Endothelial cell of umbilical vein (primary cell): ENCODE results near the gene JADE3. TPM values are rescaled to one million over a fixed set of nuclear protein-coding genes. Genes with fewer than 3 reads are reported as not detected.

Source experiments
- BruUV-seq: library from RNA; stranded (reverse); fragments of 400-500 nt; replicated peaks from 2 replicates; lab custom pipeline; 2021; lab: Mats Ljungman, UMichigan
- CTCF ChIA-PET: fragments of 300-600, 350-600 bp; sonication (Branson Sonifier 250); formaldehyde crosslinking; loops from one replicate; lab custom pipeline; 2021; ENCODE audit warnings: antibody characterized with exemption, inconsistent platforms; lab: Charles Lee
- POLR2A ChIA-PET: fragments of 300-600, 350-600 bp; sonication (Branson Sonifier 250); formaldehyde crosslinking; loops from one replicate; lab custom pipeline; 2021; ENCODE audit warnings: antibody characterized with exemption, inconsistent platforms; lab: Charles Lee
- DNase-seq: peaks from one replicate; pipeline ENCODE4 v3.0.0-alpha.2; 2011; ENCODE audit warnings: low read depth, low spot score
- FAIRE-seq: peaks from 2 replicates; lab custom pipeline; 2011; peaks lifted over from hg19 to GRCh38; lab: Jason Lieb, UNC
- H2AFZ ChIP-seq: 2 replicates; pipeline ENCODE4 v1.6.0; 2012; ENCODE audit warnings: low read depth, low read length, control low read depth, inconsistent platforms
- H3K27ac ChIP-seq: 2 replicates; pipeline ENCODE4 v1.5.1; 2011; ENCODE audit warnings: low read depth, mild to moderate bottlenecking, control low read depth, low read length, moderate library complexity; ENCODE audit not compliant: insufficient read depth
- H3K27me3 ChIP-seq, 2 experiments: 2 replicates each; pipeline versions ENCODE4 v1.6.0 to v1.6.1; 2011; ENCODE audit warnings: low read length in 2 of 2, mixed read lengths in 1 of 2; ENCODE audit not compliant: control insufficient read depth in 2 of 2, insufficient read depth in 2 of 2
- H3K36me3 ChIP-seq, 2 experiments: 2 replicates in 1 of 2; 3 replicates in 1 of 2; pipeline ENCODE4 v1.5.1; 2011; ENCODE audit warnings: low read length in 2 of 2, mild to moderate bottlenecking in 1 of 2, moderate library complexity in 1 of 2; ENCODE audit not compliant: control insufficient read depth in 2 of 2, insufficient read depth in 2 of 2; ENCODE audit errors: extremely low read depth in 1 of 2
- H3K4me1 ChIP-seq: 3 replicates; pipeline ENCODE4 v1.5.1; 2011; ENCODE audit warnings: mild to moderate bottlenecking, low read length; ENCODE audit not compliant: control insufficient read depth, insufficient read depth; ENCODE audit errors: extremely low read depth
- H3K4me2 ChIP-seq: 2 replicates; pipeline ENCODE4 v1.6.1; 2011; ENCODE audit warnings: low read length, control low read depth, mixed read lengths; ENCODE audit not compliant: insufficient read depth
- H3K4me3 ChIP-seq, 3 experiments: fragments of 200-600 bp in 1 of 3; sonication (generic), shearing (Covaris generic) in 1 of 3; replicated peaks in 1 of 3; 2 replicates each; pipeline ENCODE4 v1.5.1; 2011 to 2016; ENCODE audit warnings: control low read depth in 3 of 3, low read length in 3 of 3, mild to moderate bottlenecking in 2 of 3, inconsistent platforms in 1 of 3, low read depth in 1 of 3, moderate library complexity in 1 of 3; ENCODE audit not compliant: insufficient read depth in 1 of 3
- H3K79me2 ChIP-seq: 2 replicates; pipeline ENCODE4 v1.6.0; 2012; ENCODE audit warnings: low read length, inconsistent platforms; ENCODE audit not compliant: control insufficient read depth, insufficient read depth
- H3K9ac ChIP-seq: replicated peaks from 2 replicates; pipeline ENCODE3; 2011; ENCODE audit warnings: low read length, control low read depth; ENCODE audit not compliant: insufficient read depth; ENCODE audit errors: extremely low read depth
- H3K9me1 ChIP-seq: replicated peaks from 3 replicates; pipeline ENCODE4 v1.6.0; 2011; ENCODE audit warnings: mild to moderate bottlenecking, low read length; ENCODE audit not compliant: control insufficient read depth, insufficient read depth; ENCODE audit errors: extremely low read depth
- H3K9me3 ChIP-seq: replicated peaks from 2 replicates; pipeline ENCODE4 v1.5.1; 2012; ENCODE audit warnings: low read length, inconsistent platforms; ENCODE audit not compliant: control insufficient read depth, insufficient read depth
- H4K20me1 ChIP-seq: replicated peaks from 2 replicates; pipeline ENCODE3; 2011; ENCODE audit warnings: mild to moderate bottlenecking, low read length; ENCODE audit not compliant: control insufficient read depth, insufficient read depth; ENCODE audit errors: extremely low read depth
- CTCF ChIP-seq, 2 donors: IDR thresholded peaks; 1 replicate in 1 of 2; 2 replicates in 1 of 2; pipeline ENCODE4 v1.5.1; 2011; ENCODE audit warnings: low read length in 2 of 2, mild to moderate bottlenecking in 2 of 2, moderate library complexity in 2 of 2, control low read depth in 1 of 2, inconsistent platforms in 1 of 2, low read depth in 1 of 2; ENCODE audit not compliant: insufficient read depth in 1 of 2; ENCODE audit errors: extremely low read depth in 1 of 2
- EZH2 ChIP-seq: IDR thresholded peaks from 2 replicates; pipeline ENCODE4 v1.6.1; 2012; ENCODE audit warnings: borderline replicate concordance, low read depth, mild to moderate bottlenecking, moderate library complexity, low read length, inconsistent platforms; ENCODE audit not compliant: severe bottlenecking
- FOS ChIP-seq: IDR thresholded peaks from 2 replicates; pipeline ENCODE4 v1.6.1; 2011; ENCODE audit warnings: mild to moderate bottlenecking, low read length, moderate library complexity, borderline replicate concordance; ENCODE audit not compliant: insufficient read depth
- GATA2 ChIP-seq: IDR thresholded peaks from 2 replicates; pipeline ENCODE4 v1.7.0; 2011; ENCODE audit warnings: low read depth, mild to moderate bottlenecking, moderate library complexity, mixed read lengths, low read length; ENCODE audit not compliant: insufficient read length, insufficient read depth
- JUN ChIP-seq: IDR thresholded peaks from 2 replicates; pipeline ENCODE4 v1.6.1; 2011; ENCODE audit warnings: borderline replicate concordance, low read depth; ENCODE audit not compliant: insufficient read length, insufficient read depth
- MYC ChIP-seq: IDR thresholded peaks from one replicate; pipeline ENCODE4 v1.6.1; 2011; ENCODE audit warnings: mild to moderate bottlenecking, low read depth, low read length
- POLR2A ChIP-seq: IDR thresholded peaks from 2 replicates; pipeline ENCODE4 v1.6.1; 2012; ENCODE audit warnings: low read depth, mild to moderate bottlenecking, control low read depth, low read length
- POLR2AphosphoS5 ChIP-seq: IDR thresholded peaks from 2 replicates; pipeline ENCODE4 v1.6.1; 2012; ENCODE audit warnings: low read depth, mild to moderate bottlenecking, control low read depth, low read length, moderate library complexity; ENCODE audit not compliant: insufficient read depth
- dilution Hi-C: fragments of 300-500 bp; cut with MboI; formaldehyde crosslinking; loops from one replicate; pipeline ENCODE4 v1.15.0; 2019; ENCODE audit warnings: low sequenced_read_pairs; ENCODE audit not compliant: extremely low pct_ligation_motif_present
- intact Hi-C: fragments of 100-400 bp; cut with micrococcal nuclease; formaldehyde crosslinking; loops from one replicate; pipeline ENCODE4 v1.10.0; 2022
- polyA plus RNA-seq, 4 experiments: library from polyadenylated mRNA; depleted of rRNA in 3 of 4; stranded (reverse) in 3 of 4; unstranded in 1 of 4; fragments of >200 nt; gene quantifications; 2 replicates each; pipeline versions ENCODE4 v1.2.1 to v1.2.3, GENCODE V29; 2011 to 2012; ENCODE audit warnings: missing spikeins in 1 of 4
- total RNA-seq: library from RNA; stranded (reverse); gene quantifications from 2 replicates; pipeline ENCODE4 v1.2.3, GENCODE V29; 2021
- TF ChIP-seq, protein P1 (sequence below): IDR thresholded peaks from 2 replicates; pipeline ENCODE4 v1.6.1; 2011; ENCODE audit not compliant: insufficient read depth, insufficient read length

Gene JADE3
- total and polyA plus RNA-seq, 2 donors (not counting 3 experiments of a cell fraction or from before 2014, with no cell fraction given) = 4.9 to 18.4 TPM

DNA sequence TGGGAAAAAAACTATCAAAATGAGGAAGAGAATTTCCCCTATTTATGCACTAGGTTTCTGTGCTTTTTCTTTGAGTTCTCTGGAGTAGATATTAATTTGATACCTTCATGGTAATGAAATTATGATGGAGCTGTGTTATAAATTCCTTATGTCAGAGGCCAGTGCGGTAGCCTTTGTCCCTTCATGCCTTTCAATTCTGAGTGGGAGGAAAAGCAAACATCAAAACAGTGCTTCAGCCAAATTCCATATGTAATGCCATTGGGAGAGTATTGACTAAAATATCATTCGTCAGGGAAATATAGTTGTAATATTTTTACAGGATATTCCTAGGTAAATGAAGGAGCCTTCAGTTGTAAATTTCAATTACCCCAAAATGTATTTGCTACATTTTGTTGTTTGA is 148.5 kb downstream of the JADE3 start:
- Histone ChIP-seq H2AFZ (no peak overlapping the region), H3K4me2 (no peak overlapping the region), H3K9ac (no peak overlapping the region), H3K9me1 (no peaks in the 10 kb centered on the region), H3K79me2 (no peaks in the 10 kb centered on the region), H3K36me3 (peaks cover 0 to 4% of the 10 kb centered on the region in 2 experiments), H4K20me1 (no peaks in the 10 kb centered on the region), H3K9me3 (no peaks in the 10 kb centered on the region), H3K27ac (no peak overlapping the region), H3K4me3 (no peak overlapping the region), H3K27me3 (no peaks in the 10 kb centered on the region), H3K4me1 (no peaks in the 10 kb centered on the region)
- no peak for TF ChIP-seq EZH2
- no peak for TF ChIP-seq FOS
- TF ChIP-seq POLR2A = no peak
- TF ChIP-seq GATA2 = no peak
- TF ChIP-seq, protein P1, sequence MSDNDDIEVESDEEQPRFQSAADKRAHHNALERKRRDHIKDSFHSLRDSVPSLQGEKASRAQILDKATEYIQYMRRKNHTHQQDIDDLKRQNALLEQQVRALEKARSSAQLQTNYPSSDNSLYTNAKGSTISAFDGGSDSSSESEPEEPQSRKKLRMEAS = no peak
- no peak for TF ChIP-seq JUN
- TF ChIP-seq MYC = no peak
- TF ChIP-seq CTCF (IDR thresholded peaks at IDR 0.05; ENCODE audit: extremely low read depth in 1 of 2, insufficient read depth in 1 of 2, low read depth in 1 of 2, low read length in 2 of 2) = no peak
- TF ChIP-seq POLR2AphosphoS5 = no peak
- CTCF ChIA-PET = no interaction called here
- POLR2A ChIA-PET = interaction anchor here (0.7 kb wide), 1 partner anchor 167 kb away, joined by 3 read pairs; no protein-coding TSS in a partner anchor
- dilution Hi-C loops (no loop called here), intact Hi-C loops (no loop called here)
- BruUV-seq = no TSS peak
- DNase-seq (no peak), FAIRE-seq (no peak)
